K562 (cell line): ENCODE results near the gene ULK2.

ENCODE experiments used
- CHD2 ChIP-seq: IDR thresholded peaks from 2 replicates; pipeline ENCODE4 v1.6.1; 2011; ENCODE audit warnings: low read depth, low read length
- CTCF ChIP-seq, 3 experiments: IDR thresholded peaks in 2 of 3; conservative IDR thresholded peaks in 1 of 3; 2 replicates each; pipeline ENCODE4 v1.5.1; 2011 to 2012; ENCODE audit warnings: low read length in 3 of 3, mild to moderate bottlenecking in 3 of 3, control low read depth in 2 of 3, improper control_type of control experiment in 1 of 3, inconsistent platforms in 1 of 3, low read depth in 1 of 3, mixed read lengths in 1 of 3, moderate library complexity in 1 of 3; ENCODE audit not compliant: insufficient read depth in 2 of 3
- E2F5 ChIP-seq: sonication (generic); formaldehyde crosslinking; IDR thresholded peaks from 2 replicates; pipeline ENCODE4 v1.8.0; 2022; ENCODE audit warnings: mild to moderate bottlenecking, missing genetic modification reagents
- ERF ChIP-seq: fragments of 450-650 bp; formaldehyde crosslinking; IDR thresholded peaks from 2 replicates; pipeline ENCODE4 v1.4.0; 2020; ENCODE audit warnings: mild to moderate bottlenecking, mixed read lengths
- HOXB6 ChIP-seq: fragments of 250-450 bp; sonication (Bioruptor Pico); IDR thresholded peaks from 2 replicates; pipeline ENCODE4 v1.5.1; 2022; ENCODE audit warnings: mild to moderate bottlenecking, borderline replicate concordance
- ILF3 ChIP-seq: fragments of 450-650 bp; IDR thresholded peaks from 2 replicates; pipeline ENCODE4 v1.6.1; 2018; ENCODE audit warnings: antibody characterized with exemption, mild to moderate bottlenecking, moderate library complexity, borderline replicate concordance
- IRF1 ChIP-seq: sonication (generic); formaldehyde crosslinking; IDR thresholded peaks from 2 replicates; pipeline ENCODE4 v1.8.0; 2022; ENCODE audit warnings: missing genetic modification reagents, mild to moderate bottlenecking, borderline replicate concordance
- NRF1 ChIP-seq, 2 experiments: fragments of 450-650 bp; IDR thresholded peaks in 1 of 2; conservative IDR thresholded peaks in 1 of 2; 2 replicates each; pipeline ENCODE4 v1.6.1; 2014; ENCODE audit warnings: mild to moderate bottlenecking in 2 of 2
- PRDM10 ChIP-seq: fragments of 450-650 bp; IDR thresholded peaks from 2 replicates; pipeline ENCODE4 v1.6.1; 2018; ENCODE audit not compliant: partially characterized antibody
- SRSF1 ChIP-seq: fragments of 200-400 bp; formaldehyde crosslinking; IDR thresholded peaks from 2 replicates; pipeline ENCODE4 v1.6.1; 2017; ENCODE audit warnings: mild to moderate bottlenecking, low read depth, low read length, moderate library complexity
- TBP ChIP-seq: optimal IDR thresholded peaks from 2 replicates; pipeline ENCODE3; 2011; ENCODE audit warnings: low read depth, low read length, improper control_type of control experiment
- TRIM28 ChIP-seq: fragments of 450-650 bp; IDR thresholded peaks from 2 replicates; pipeline ENCODE4 v1.6.1; 2017
- ZNF75A ChIP-seq: fragments of 450-650 bp; formaldehyde crosslinking; IDR thresholded peaks from 2 replicates; pipeline ENCODE4 v1.4.0; 2020; ENCODE audit warnings: mild to moderate bottlenecking

- peak; percentile 79 to 87 (median 80) for TF ChIP-seq CTCF (IDR thresholded peaks at IDR 0.05 in 2 of 3, conservative IDR thresholded peaks at IDR 0.05 in 1 of 3; ENCODE audit: insufficient read depth in 2 of 3, low read depth in 1 of 3, low read length in 3 of 3)
- TF ChIP-seq ERF (CRISPR knock-in tag) = no peak
- TF ChIP-seq IRF1 (CRISPR knock-in tag) = no peak
- TF ChIP-seq ILF3 = no peak
- no peak for TF ChIP-seq CHD2
- no peak for TF ChIP-seq ZNF75A
- TF ChIP-seq NRF1 (conservative IDR thresholded peaks at IDR 0.05 in 1 of 2, IDR thresholded peaks at IDR 0.05 in 1 of 2) = no peak
- no peak for TF ChIP-seq SRSF1
- TF ChIP-seq PRDM10 = no peak
- TF ChIP-seq E2F5 = no peak
- TF ChIP-seq TBP = no peak
- no peak for TF ChIP-seq TRIM28
- no peak for TF ChIP-seq HOXB6
Measured at GRCh38 chr17:19766421-19767270, 101.1 kb downstream of the ULK2 start.
